ENCODE results near the gene MYLIP. TPM values are rescaled to one million over a fixed set of nuclear protein-coding genes. Genes with fewer than 3 reads are reported as not detected.
A peak's percentile ranks its signal among the peaks of the same experiment; 100 is the strongest.

MYLIP gene
- total RNA-seq, 1 donor = 171 TPM

DNA sequence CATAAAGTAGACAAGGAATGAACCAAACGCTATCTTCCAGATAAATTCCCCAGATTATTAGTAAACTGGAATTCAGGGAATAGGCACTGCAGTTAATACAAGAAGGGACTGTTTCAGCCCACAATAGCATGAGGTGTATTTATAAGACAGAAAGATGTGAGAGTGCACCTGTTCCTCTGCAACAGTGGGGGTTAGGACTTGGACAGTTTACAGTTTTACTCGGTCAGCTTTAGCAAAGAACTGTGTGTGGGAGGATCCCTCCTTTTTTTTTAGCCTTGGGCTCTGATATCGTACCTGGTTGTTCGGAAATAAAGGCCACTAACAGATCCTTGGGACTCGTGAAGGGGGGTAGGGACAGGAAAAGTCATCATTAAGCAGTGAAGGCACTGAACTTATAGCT, 2.0 kb upstream of the MYLIP start:
- no peaks in the 10 kb centered on the region for H3K9me3 ChIP-seq (ENCODE audit: low read depth, low read length)
- no peak overlapping the region for H3K4me3 ChIP-seq (ENCODE audit: low read length)
- H3K27me3 ChIP-seq (ENCODE audit: insufficient read depth, low read length) = no peaks in the 10 kb centered on the region
- peaks cover 30% of the 10 kb centered on the region for H3K4me1 ChIP-seq (ENCODE audit: insufficient read depth, low read length)

DNA sequence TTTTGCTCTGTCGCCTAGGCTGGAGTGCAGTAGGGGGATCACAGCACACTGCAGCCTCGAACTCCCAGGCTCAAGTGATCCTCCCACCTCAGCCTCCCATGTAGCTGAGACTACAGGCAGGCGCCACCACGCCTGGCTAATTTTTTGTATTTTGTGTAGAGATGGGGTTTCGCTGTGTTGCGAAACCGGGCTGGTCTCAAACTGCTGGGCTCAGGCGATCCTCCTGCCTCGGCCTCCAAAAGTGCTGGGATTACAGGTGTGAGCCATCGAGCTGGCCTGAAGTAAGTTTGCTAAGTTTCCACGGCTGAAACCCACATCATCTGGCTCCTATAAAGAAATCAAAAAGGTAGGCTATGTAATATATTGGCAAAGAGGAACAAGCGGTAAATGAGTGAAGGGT, 1.4 kb upstream of the MYLIP start:
- H3K4me3 ChIP-seq (ENCODE audit: low read length) = no peak overlapping the region
- H3K9me3 ChIP-seq (ENCODE audit: low read depth, low read length) = no peaks in the 10 kb centered on the region
- H3K4me1 ChIP-seq (ENCODE audit: insufficient read depth, low read length) = peaks cover 31% of the 10 kb centered on the region
- H3K27me3 ChIP-seq (ENCODE audit: insufficient read depth, low read length) = no peaks in the 10 kb centered on the region

GRCh38 chr6:16129623-16130401, 926 bp downstream of the MYLIP start:
- Histone ChIP-seq H3K4me3 (ENCODE audit: low read length) (peak overlapping the region; percentile 88), H3K4me1 (ENCODE audit: insufficient read depth, low read length) (peaks cover 37% of the 10 kb centered on the region), H3K27me3 (ENCODE audit: insufficient read depth, low read length) (no peaks in the 10 kb centered on the region), H3K9me3 (ENCODE audit: low read depth, low read length) (no peaks in the 10 kb centered on the region)

DNA sequence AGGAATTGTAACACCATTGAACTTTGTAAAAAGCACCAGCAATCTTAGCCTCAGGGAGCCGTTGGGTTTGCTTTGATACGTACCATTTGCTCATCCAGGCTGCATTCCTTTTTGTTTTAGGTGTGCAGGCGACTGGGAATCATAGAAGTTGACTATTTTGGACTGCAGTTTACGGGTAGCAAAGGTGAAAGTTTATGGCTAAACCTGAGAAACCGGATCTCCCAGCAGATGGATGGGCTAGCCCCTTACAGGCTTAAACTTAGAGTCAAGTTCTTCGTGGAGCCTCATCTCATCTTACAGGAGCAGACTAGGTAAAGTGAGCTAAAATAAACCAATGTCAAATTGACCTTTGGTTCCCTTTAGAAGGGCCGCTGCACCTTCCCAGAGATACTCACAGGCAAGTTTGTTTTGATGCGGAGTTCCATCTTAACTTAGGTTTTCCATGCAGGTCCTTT, 1.6 kb downstream of the MYLIP start:
- H3K4me1 ChIP-seq (ENCODE audit: insufficient read depth, low read length) = peaks cover 41% of the 10 kb centered on the region
- no peaks in the 10 kb centered on the region for H3K27me3 ChIP-seq (ENCODE audit: insufficient read depth, low read length)
- no peaks in the 10 kb centered on the region for H3K9me3 ChIP-seq (ENCODE audit: low read depth, low read length)
- peak overlapping the region; percentile 88 for H3K4me3 ChIP-seq (ENCODE audit: low read length)

DNA sequence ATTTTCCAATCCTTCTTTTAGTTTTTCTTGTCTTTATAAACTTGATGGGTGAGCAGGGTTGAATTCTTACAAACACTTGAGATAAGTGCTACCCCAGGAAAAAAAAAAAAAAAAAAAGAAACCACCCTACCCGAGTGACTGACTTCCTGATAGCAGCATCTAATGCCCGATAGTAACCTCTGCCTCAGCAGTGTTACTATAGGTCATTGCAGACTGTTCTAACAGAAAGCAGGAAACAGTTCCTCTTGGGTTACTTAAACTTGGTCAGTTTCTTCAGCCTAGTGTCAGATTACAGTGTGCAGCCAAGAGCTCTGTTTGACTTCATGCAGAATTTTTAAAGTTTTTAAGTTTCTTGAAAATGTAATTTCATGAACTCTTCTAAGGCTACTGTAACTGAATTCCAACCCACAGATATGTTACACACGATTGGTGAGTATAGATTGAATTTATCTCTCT, 2.1 kb downstream of the MYLIP start:
- Histone ChIP-seq H3K4me1 (ENCODE audit: insufficient read depth, low read length) (peaks cover 41% of the 10 kb centered on the region), H3K27me3 (ENCODE audit: insufficient read depth, low read length) (no peaks in the 10 kb centered on the region), H3K4me3 (ENCODE audit: low read length) (peak overlapping the region; percentile 88), H3K9me3 (ENCODE audit: low read depth, low read length) (no peaks in the 10 kb centered on the region)

GRCh38 chr6:16132909-16133308, 4.0 kb downstream of the MYLIP start:
- no peaks in the 10 kb centered on the region for H3K27me3 ChIP-seq (ENCODE audit: insufficient read depth, low read length)
- no peak overlapping the region for H3K4me3 ChIP-seq (ENCODE audit: low read length)
- H3K4me1 ChIP-seq (ENCODE audit: insufficient read depth, low read length) = peaks cover 52% of the 10 kb centered on the region
- H3K9me3 ChIP-seq (ENCODE audit: low read depth, low read length) = no peaks in the 10 kb centered on the region

GRCh38 chr6:16134430-16134829, 5.5 kb downstream of the MYLIP start:
- Histone ChIP-seq H3K9me3 (ENCODE audit: low read depth, low read length) (no peaks in the 10 kb centered on the region), H3K4me3 (ENCODE audit: low read length) (no peak overlapping the region), H3K4me1 (ENCODE audit: insufficient read depth, low read length) (peaks cover 59% of the 10 kb centered on the region), H3K27me3 (ENCODE audit: insufficient read depth, low read length) (no peaks in the 10 kb centered on the region)

GRCh38 chr6:16135066-16135465, 6.2 kb downstream of the MYLIP start:
- no peak overlapping the region for H3K4me3 ChIP-seq (ENCODE audit: low read length)
- H3K4me1 ChIP-seq (ENCODE audit: insufficient read depth, low read length) = peaks cover 59% of the 10 kb centered on the region
- H3K9me3 ChIP-seq (ENCODE audit: low read depth, low read length) = no peaks in the 10 kb centered on the region
- H3K27me3 ChIP-seq (ENCODE audit: insufficient read depth, low read length) = no peaks in the 10 kb centered on the region

DNA sequence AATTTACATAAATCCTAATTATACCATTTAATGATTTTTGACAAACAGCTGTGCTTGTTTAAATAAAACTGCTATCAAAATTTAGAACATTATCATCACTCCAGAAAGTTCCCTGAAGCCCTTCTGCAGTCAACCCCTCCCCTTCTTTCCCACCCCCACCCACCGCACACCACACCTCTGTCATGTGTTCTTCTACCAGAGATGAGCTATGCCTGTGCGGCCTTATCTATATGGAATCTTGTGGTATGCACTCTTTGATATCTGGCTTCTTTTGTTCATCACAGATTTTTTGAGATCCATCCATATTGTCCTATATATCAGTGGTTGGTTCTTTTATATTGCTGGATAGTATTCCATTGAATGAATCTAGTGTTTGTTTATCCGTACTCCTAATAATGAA, 7.2 kb downstream of the MYLIP start:
- no peak overlapping the region for H3K4me3 ChIP-seq (ENCODE audit: low read length)

DNA sequence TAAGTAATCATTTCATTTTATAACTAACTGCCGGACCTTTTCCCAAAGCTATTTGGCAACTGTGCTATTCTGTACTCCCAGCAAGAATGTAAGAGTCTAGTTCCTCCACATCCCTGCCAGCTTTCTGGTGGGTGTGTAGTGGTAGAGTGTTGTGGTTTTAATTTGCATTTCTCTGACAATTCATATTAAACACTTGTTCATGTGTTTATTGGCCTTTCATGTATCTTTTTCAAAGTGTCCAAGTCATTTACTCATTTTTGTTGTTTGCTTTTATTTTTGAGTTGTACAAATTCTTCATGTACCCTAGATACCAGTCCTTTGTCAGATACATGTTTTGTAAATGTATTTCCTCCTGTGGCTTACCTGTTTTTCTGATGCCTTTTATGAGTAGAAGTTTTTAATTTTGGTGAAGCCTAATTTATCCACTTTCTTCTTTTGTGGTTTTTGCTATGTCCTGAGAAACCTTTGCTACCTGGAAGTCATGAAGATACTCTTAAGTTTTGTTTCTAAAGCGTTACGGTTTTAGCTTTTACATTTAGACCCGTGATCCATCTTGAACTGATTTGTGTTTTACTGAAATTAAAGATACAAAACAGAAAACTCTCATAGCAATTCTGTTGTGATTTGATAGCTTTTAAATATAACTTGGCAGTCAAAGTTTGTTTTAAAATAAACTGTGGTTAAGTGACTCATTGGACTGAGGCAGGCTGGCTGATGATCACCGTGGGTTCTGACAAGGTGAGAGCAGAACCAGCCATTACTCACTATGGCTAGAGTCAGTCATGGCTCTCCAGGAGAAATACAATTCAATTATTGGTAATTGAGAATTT, 8.0 kb downstream of the MYLIP start:
- Histone ChIP-seq H3K4me1 (ENCODE audit: insufficient read depth, low read length) (peaks cover 45% of the 10 kb centered on the region), H3K9me3 (ENCODE audit: low read depth, low read length) (no peaks in the 10 kb centered on the region), H3K4me3 (ENCODE audit: low read length) (no peak overlapping the region)

More for the DNA sequence above, 7.2 kb downstream of the MYLIP start:
- Histone ChIP-seq H3K4me1 (ENCODE audit: insufficient read depth, low read length) (peaks cover 51% of the 10 kb centered on the region), H3K27me3 (ENCODE audit: insufficient read depth, low read length) (no peaks in the 10 kb centered on the region), H3K9me3 (ENCODE audit: low read depth, low read length) (no peaks in the 10 kb centered on the region)

GRCh38 chr6:16137451-16137801, 8.5 kb downstream of the MYLIP start:
- Histone ChIP-seq H3K4me3 (ENCODE audit: low read length) (no peak overlapping the region), H3K27me3 (ENCODE audit: insufficient read depth, low read length) (no peaks in the 10 kb centered on the region), H3K4me1 (ENCODE audit: insufficient read depth, low read length) (peaks cover 44% of the 10 kb centered on the region), H3K9me3 (ENCODE audit: low read depth, low read length) (no peaks in the 10 kb centered on the region)

More for the DNA sequence above, 8.0 kb downstream of the MYLIP start:
- H3K27me3 ChIP-seq (ENCODE audit: insufficient read depth, low read length) = no peaks in the 10 kb centered on the region

- H3K4me3 ChIP-seq (ENCODE audit: low read length) = no peak overlapping the region
- no peaks in the 10 kb centered on the region for H3K27me3 ChIP-seq (ENCODE audit: insufficient read depth, low read length)
- peaks cover 32% of the 10 kb centered on the region for H3K4me1 ChIP-seq (ENCODE audit: insufficient read depth, low read length)
- H3K9me3 ChIP-seq (ENCODE audit: low read depth, low read length) = no peaks in the 10 kb centered on the region
These were observed 10.7 kb downstream of the MYLIP start for GRCh38 chr6:16139556-16139955.

DNA sequence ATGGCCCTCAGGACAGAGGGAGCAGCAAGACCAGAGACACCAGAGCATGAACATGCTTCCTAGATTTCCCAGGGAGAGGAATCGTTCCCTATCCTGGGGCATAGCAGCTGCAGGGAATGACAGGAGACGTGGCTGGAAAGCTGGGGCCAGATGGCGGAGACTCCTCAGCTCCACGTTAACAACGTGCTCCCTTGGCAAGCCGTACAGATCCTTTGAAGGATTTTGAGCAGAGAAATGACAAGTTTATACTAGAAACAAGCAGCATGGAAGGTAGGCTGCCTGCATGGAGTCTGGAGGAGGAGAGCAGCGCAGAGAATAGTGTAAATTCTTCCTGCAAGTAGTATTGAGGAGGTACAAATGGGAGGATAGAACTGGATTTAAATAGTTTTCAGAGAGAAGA, 11.7 kb downstream of the MYLIP start:
- Histone ChIP-seq H3K9me3 (ENCODE audit: low read depth, low read length) (no peaks in the 10 kb centered on the region), H3K4me3 (ENCODE audit: low read length) (no peak overlapping the region), H3K27me3 (ENCODE audit: insufficient read depth, low read length) (no peaks in the 10 kb centered on the region), H3K4me1 (ENCODE audit: insufficient read depth, low read length) (peaks cover 24% of the 10 kb centered on the region)

DNA sequence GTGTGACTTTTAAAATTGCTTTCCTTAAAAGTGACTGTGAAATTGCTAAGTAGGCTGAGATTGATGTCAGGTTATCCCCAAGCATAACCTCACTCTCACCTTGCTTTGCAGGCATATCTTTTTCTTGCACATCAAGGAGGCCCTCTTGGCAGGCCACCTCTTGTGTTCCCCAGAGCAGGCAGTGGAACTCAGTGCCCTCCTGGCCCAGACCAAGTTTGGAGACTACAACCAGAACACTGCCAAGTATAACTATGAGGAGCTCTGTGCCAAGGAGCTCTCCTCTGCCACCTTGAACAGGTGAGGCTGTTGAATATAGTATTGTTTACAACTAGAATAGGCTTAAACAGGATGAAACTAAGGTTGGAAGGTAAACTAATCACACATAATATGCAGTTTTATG, 12.6 kb downstream of the MYLIP start:
- Histone ChIP-seq H3K27me3 (ENCODE audit: insufficient read depth, low read length) (no peaks in the 10 kb centered on the region), H3K4me1 (ENCODE audit: insufficient read depth, low read length) (peaks cover 22% of the 10 kb centered on the region), H3K9me3 (ENCODE audit: low read depth, low read length) (no peaks in the 10 kb centered on the region), H3K4me3 (ENCODE audit: low read length) (no peak overlapping the region)

GRCh38 chr6:16145038-16145437, 16.2 kb downstream of the MYLIP start:
- Histone ChIP-seq H3K4me1 (ENCODE audit: insufficient read depth, low read length) (no peaks in the 10 kb centered on the region), H3K9me3 (ENCODE audit: low read depth, low read length) (no peaks in the 10 kb centered on the region), H3K27me3 (ENCODE audit: insufficient read depth, low read length) (no peaks in the 10 kb centered on the region), H3K4me3 (ENCODE audit: low read length) (no peak overlapping the region)

Measured in mononuclear cell (primary cell).